Suprapubic skin (tissue), 3 donors: ENCODE measurements around the gene ENTPD5.
"Not testable (repeated sequence)": the region's sequence is repeated elsewhere in the genome, so short reads cannot be mapped to it uniquely, and the experiment has no call there.

Experiments used
- EP300 ChIP-seq: sonication (generic); formaldehyde crosslinking; IDR thresholded peaks from one replicate; pipeline ENCODE4 v1.6.1; 2017; ENCODE audit warnings: antibody characterized with exemption
- POLR2A ChIP-seq, 2 donors: fragments of 450-650 bp; IDR thresholded peaks; one replicate each; pipeline ENCODE4 v1.6.1; 2017; ENCODE audit warnings: antibody characterized with exemption in 2 of 2, mild to moderate bottlenecking in 2 of 2, moderate library complexity in 2 of 2
- TF ChIP-seq, protein P1 (sequence below), 2 donors: fragments of 200-600 bp in 1 of 2; fragments of 450-650 bp in 1 of 2; sonication (generic) in 1 of 2; IDR thresholded peaks; one replicate each; pipeline ENCODE4 v1.5.1; 2016 to 2019; ENCODE audit warnings: antibody characterized with exemption in 2 of 2, mild to moderate bottlenecking in 1 of 2, moderate library complexity in 1 of 2

GRCh38 chr14:73988656-73989055 lies 30.4 kb downstream of the ENTPD5 start:
- TF ChIP-seq, protein P1, sequence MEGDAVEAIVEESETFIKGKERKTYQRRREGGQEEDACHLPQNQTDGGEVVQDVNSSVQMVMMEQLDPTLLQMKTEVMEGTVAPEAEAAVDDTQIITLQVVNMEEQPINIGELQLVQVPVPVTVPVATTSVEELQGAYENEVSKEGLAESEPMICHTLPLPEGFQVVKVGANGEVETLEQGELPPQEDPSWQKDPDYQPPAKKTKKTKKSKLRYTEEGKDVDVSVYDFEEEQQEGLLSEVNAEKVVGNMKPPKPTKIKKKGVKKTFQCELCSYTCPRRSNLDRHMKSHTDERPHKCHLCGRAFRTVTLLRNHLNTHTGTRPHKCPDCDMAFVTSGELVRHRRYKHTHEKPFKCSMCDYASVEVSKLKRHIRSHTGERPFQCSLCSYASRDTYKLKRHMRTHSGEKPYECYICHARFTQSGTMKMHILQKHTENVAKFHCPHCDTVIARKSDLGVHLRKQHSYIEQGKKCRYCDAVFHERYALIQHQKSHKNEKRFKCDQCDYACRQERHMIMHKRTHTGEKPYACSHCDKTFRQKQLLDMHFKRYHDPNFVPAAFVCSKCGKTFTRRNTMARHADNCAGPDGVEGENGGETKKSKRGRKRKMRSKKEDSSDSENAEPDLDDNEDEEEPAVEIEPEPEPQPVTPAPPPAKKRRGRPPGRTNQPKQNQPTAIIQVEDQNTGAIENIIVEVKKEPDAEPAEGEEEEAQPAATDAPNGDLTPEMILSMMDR (IDR thresholded peaks at IDR 0.05) = not testable (repeated sequence)
- TF ChIP-seq POLR2A (IDR thresholded peaks at IDR 0.05); EP300: not testable (repeated sequence)
